Thoracic aorta (tissue), 2 donors: ENCODE data around the gene GK. TPM values are rescaled to one million over a fixed set of nuclear protein-coding genes. Genes with fewer than 3 reads are reported as not detected.

Experiments
- ATAC-seq: fragments of 150-250 bp; one replicate; pipeline ENCODE4 v1.8.0; 2017; ENCODE audit warnings: low read depth; ENCODE audit not compliant: insufficient number of reproducible peaks, low FRiP score
- DNase-seq: peaks from one replicate; pipeline ENCODE4 v3.0.0-alpha.2; 2020; ENCODE audit warnings: low spot score
- H3K27ac ChIP-seq, 2 donors: fragments of 200-600 bp; sonication (generic); 1 replicate in 1 of 2; 2 replicates in 1 of 2; pipeline ENCODE4 v1.5.1; 2016; ENCODE audit warnings: mild to moderate bottlenecking in 2 of 2, moderate library complexity in 2 of 2
- H3K27me3 ChIP-seq: fragments of 200-600 bp; sonication (generic); replicated peaks from 2 replicates; pipeline ENCODE4 v1.6.0; 2016; ENCODE audit warnings: mild to moderate bottlenecking; ENCODE audit not compliant: insufficient read depth
- H3K36me3 ChIP-seq: fragments of 200-600 bp; sonication (generic); one replicate; pipeline ENCODE4 v1.5.1; 2016
- H3K4me1 ChIP-seq, 2 donors: fragments of 200-600 bp; sonication (generic); 1 replicate in 1 of 2; 2 replicates in 1 of 2; pipeline versions ENCODE4 v1.5.1 to v1.6.0; 2016; ENCODE audit warnings: low read depth in 2 of 2, mild to moderate bottlenecking in 1 of 2; ENCODE audit not compliant: control insufficient read depth in 1 of 2
- H3K4me3 ChIP-seq: fragments of 200-600 bp; sonication (generic); 2 replicates; pipeline ENCODE4 v1.5.1; 2016; ENCODE audit warnings: mild to moderate bottlenecking
- H3K9me3 ChIP-seq: fragments of 200-600 bp; sonication (generic); 2 replicates; pipeline ENCODE4 v1.5.1; 2016
- CTCF ChIP-seq: fragments of 200-600 bp; sonication (generic); IDR thresholded peaks from one replicate; pipeline ENCODE4 v1.5.1; 2019; ENCODE audit warnings: antibody characterized with exemption
- total RNA-seq, 2 donors: library from RNA; depleted of rRNA; stranded (reverse); fragments of >200 nt; gene quantifications; one replicate each; pipeline versions ENCODE4 v1.1.0 to v1.2.3, GENCODE V29; 2016

Gene GK
- total RNA-seq, 2 donors from 2014 or later: 12.9 to 15.2 TPM

DNA sequence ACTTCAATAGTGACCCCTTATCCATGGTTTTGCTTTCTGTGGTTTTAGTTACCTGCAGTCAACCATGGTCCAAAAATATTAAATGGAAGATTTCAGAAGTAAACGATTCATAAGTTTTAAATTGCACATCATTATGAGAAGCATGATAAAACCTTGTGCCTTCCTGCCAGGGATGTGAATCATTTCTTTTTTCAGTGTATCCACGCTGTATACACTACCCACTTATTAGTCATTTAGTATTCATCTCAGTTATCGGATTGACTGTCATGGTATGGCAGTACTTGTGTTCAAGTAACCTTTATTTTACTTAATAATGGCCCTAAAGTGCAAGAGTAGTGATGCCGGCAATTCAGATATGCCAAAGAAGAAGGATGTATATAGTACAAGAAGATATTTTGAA is 38.0 kb upstream of the GK start:
- no peaks in the 10 kb centered on the region for H3K27me3 ChIP-seq
- H3K36me3 ChIP-seq: no peaks in the 10 kb centered on the region
- no peaks in the 10 kb centered on the region for H3K9me3 ChIP-seq
- TF ChIP-seq CTCF: no peak
- no peak overlapping the region for H3K4me3 ChIP-seq
- no peak for DNase-seq
- H3K27ac ChIP-seq: no peak overlapping the region
- ATAC-seq: no peak
- H3K4me1 ChIP-seq: no peaks in the 10 kb centered on the region

GRCh38 chrX:30618160-30618765 is 35.0 kb upstream of the GK start:
- no peak for TF ChIP-seq CTCF
- DNase-seq (no peak), ATAC-seq (no peak)
- no peaks in the 10 kb centered on the region for H3K36me3 ChIP-seq
- H3K27ac ChIP-seq: no peak overlapping the region
- H3K27me3 ChIP-seq: no peaks in the 10 kb centered on the region
- no peak overlapping the region for H3K4me3 ChIP-seq
- H3K9me3 ChIP-seq: no peaks in the 10 kb centered on the region
- no peaks in the 10 kb centered on the region for H3K4me1 ChIP-seq

DNA sequence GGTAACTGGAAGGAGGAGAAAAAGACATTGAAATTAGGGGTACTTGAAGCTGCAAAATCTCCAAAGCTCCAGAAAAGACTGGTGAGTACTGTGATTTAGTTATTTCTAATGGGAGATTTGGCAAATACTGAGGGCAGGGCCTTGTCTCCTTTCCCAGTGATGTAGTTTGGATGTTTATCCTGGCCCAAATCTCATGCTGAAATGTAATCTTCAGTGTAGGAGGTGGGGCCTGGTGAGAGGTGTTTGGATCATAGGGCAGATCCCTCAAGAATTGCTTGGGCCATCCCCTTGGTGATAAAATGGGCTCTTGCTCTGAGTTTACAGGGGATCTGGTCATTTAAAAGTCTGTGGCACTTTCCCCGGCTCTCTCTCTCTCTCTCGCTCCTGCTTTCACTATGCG is 33.1 kb upstream of the GK start:
- no peaks in the 10 kb centered on the region for H3K36me3 ChIP-seq
- ATAC-seq: no peak
- TF ChIP-seq CTCF: no peak
- no peak for DNase-seq
- H3K4me1 ChIP-seq: no peaks in the 10 kb centered on the region
- H3K27ac ChIP-seq: peak overlapping the region in 1 of 2 donors; percentile 21
- no peak overlapping the region for H3K4me3 ChIP-seq
- no peaks in the 10 kb centered on the region for H3K27me3 ChIP-seq
- no peaks in the 10 kb centered on the region for H3K9me3 ChIP-seq

- Histone ChIP-seq H3K4me3 (no peak overlapping the region), H3K27ac (peak overlapping the region in 1 of 2 donors; percentile 21), H3K27me3 (no peaks in the 10 kb centered on the region), H3K36me3 (no peaks in the 10 kb centered on the region), H3K9me3 (no peaks in the 10 kb centered on the region), H3K4me1 (no peaks in the 10 kb centered on the region)
- TF ChIP-seq CTCF: no peak
- ATAC-seq: no peak
- DNase-seq: no peak
These were observed 32.1 kb upstream of the GK start for GRCh38 chrX:30620980-30621618.

GRCh38 chrX:30622361-30622760 is 30.9 kb upstream of the GK start:
- H3K27ac ChIP-seq: no peak overlapping the region
- no peak for TF ChIP-seq CTCF
- ATAC-seq (no peak), DNase-seq (no peak)
- no peaks in the 10 kb centered on the region for H3K4me1 ChIP-seq
- H3K27me3 ChIP-seq: no peaks in the 10 kb centered on the region
- no peaks in the 10 kb centered on the region for H3K9me3 ChIP-seq
- H3K36me3 ChIP-seq: no peaks in the 10 kb centered on the region
- H3K4me3 ChIP-seq: no peak overlapping the region
